ENCODE results near the gene ZSCAN1.

DNA sequence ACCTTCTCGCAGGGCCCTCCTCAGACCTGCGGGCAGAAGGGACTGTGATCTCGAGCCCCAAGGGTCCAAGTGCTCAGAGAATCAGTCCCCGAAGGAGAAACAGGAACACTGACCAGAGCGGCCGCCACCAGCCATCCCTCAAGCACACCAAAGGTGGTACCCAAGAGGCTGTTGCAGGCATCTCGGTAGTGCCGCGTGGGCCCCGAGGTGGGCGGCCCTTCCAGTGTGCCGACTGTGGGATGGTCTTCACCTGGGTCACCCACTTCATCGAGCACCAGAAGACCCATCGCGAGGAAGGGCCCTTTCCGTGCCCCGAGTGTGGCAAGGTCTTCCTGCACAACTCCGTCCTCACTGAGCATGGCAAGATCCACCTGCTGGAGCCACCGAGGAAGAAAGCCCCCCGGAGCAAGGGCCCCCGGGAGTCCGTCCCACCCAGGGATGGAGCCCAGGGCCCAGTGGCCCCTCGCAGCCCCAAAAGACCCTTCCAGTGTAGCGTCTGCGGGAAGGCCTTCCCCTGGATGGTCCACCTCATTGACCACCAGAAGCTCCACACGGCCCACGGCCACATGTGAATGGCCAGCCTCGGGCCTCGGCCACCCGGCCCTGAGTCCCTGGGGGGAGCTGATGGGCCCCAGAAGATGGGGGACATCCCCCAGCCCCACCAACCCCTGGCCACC is 19.8 kb downstream of the ZSCAN1 start:
- TF ChIP-seq, protein P1, sequence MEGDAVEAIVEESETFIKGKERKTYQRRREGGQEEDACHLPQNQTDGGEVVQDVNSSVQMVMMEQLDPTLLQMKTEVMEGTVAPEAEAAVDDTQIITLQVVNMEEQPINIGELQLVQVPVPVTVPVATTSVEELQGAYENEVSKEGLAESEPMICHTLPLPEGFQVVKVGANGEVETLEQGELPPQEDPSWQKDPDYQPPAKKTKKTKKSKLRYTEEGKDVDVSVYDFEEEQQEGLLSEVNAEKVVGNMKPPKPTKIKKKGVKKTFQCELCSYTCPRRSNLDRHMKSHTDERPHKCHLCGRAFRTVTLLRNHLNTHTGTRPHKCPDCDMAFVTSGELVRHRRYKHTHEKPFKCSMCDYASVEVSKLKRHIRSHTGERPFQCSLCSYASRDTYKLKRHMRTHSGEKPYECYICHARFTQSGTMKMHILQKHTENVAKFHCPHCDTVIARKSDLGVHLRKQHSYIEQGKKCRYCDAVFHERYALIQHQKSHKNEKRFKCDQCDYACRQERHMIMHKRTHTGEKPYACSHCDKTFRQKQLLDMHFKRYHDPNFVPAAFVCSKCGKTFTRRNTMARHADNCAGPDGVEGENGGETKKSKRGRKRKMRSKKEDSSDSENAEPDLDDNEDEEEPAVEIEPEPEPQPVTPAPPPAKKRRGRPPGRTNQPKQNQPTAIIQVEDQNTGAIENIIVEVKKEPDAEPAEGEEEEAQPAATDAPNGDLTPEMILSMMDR (IDR thresholded peaks at IDR 0.05), result no peak
- TF ChIP-seq POLR2AphosphoS5 (IDR thresholded peaks at IDR 0.05; ENCODE audit: low read depth, low read length) (no peak), SIN3A (IDR thresholded peaks at IDR 0.05; ENCODE audit: borderline replicate concordance, insufficient read depth, low read depth, low read length) (no peak)
- TF ChIP-seq, protein P2, sequence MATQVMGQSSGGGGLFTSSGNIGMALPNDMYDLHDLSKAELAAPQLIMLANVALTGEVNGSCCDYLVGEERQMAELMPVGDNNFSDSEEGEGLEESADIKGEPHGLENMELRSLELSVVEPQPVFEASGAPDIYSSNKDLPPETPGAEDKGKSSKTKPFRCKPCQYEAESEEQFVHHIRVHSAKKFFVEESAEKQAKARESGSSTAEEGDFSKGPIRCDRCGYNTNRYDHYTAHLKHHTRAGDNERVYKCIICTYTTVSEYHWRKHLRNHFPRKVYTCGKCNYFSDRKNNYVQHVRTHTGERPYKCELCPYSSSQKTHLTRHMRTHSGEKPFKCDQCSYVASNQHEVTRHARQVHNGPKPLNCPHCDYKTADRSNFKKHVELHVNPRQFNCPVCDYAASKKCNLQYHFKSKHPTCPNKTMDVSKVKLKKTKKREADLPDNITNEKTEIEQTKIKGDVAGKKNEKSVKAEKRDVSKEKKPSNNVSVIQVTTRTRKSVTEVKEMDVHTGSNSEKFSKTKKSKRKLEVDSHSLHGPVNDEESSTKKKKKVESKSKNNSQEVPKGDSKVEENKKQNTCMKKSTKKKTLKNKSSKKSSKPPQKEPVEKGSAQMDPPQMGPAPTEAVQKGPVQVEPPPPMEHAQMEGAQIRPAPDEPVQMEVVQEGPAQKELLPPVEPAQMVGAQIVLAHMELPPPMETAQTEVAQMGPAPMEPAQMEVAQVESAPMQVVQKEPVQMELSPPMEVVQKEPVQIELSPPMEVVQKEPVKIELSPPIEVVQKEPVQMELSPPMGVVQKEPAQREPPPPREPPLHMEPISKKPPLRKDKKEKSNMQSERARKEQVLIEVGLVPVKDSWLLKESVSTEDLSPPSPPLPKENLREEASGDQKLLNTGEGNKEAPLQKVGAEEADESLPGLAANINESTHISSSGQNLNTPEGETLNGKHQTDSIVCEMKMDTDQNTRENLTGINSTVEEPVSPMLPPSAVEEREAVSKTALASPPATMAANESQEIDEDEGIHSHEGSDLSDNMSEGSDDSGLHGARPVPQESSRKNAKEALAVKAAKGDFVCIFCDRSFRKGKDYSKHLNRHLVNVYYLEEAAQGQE (IDR thresholded peaks at IDR 0.05; ENCODE audit: insufficient read depth in 1 of 2, low read depth in 2 of 2, low read length in 1 of 2), result no peak
